ENCODE results near the gene FBXO17. TPM values are rescaled to one million over a fixed set of nuclear protein-coding genes. Genes with fewer than 3 reads are reported as not detected.
"Not testable (repeated sequence)": the region's sequence is repeated elsewhere in the genome, so short reads cannot be mapped to it uniquely, and the experiment has no call there.

Gene FBXO17
- total RNA-seq, 1 experiment from 2014 or later: 8.1 TPM

DNA sequence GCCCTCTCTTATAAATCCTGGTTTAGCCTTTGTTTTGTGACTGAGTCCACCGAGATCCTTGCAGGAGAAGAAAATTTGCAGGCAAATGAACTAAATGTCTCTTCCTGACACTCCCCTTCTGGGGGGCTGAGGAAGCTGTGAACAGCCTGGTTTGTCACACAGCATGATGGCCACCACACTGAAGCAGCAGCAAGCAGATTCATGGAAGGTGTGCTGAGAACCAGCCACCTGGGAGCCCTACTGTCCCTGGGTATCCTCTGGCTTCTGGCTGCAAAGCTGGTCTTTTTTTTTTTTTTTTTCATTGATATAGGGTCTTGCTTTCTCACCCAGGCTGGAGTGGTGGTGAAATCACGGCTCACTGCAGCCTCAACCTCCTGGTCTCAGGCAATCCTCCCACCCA lies 33.6 kb downstream of the FBXO17 start:
- ChIA-PET CTCF (no interaction called here), POLR2A (ENCODE audit: unreplicated experiment) (no interaction called here)
- no peaks in the 10 kb centered on the region for H3K9me2 ChIP-seq (ENCODE audit: insufficient read depth)
- TF ChIP-seq, protein P1, sequence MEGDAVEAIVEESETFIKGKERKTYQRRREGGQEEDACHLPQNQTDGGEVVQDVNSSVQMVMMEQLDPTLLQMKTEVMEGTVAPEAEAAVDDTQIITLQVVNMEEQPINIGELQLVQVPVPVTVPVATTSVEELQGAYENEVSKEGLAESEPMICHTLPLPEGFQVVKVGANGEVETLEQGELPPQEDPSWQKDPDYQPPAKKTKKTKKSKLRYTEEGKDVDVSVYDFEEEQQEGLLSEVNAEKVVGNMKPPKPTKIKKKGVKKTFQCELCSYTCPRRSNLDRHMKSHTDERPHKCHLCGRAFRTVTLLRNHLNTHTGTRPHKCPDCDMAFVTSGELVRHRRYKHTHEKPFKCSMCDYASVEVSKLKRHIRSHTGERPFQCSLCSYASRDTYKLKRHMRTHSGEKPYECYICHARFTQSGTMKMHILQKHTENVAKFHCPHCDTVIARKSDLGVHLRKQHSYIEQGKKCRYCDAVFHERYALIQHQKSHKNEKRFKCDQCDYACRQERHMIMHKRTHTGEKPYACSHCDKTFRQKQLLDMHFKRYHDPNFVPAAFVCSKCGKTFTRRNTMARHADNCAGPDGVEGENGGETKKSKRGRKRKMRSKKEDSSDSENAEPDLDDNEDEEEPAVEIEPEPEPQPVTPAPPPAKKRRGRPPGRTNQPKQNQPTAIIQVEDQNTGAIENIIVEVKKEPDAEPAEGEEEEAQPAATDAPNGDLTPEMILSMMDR (conservative IDR thresholded peaks at IDR 0.05): no peak
- no peak for TF ChIP-seq EZH2 (IDR thresholded peaks at IDR 0.05; ENCODE audit: low read depth)
- no peaks in the 10 kb centered on the region for H4K20me1 ChIP-seq (ENCODE audit: insufficient read depth)
- H3F3A ChIP-seq (ENCODE audit: insufficient read depth, low read depth): 0 out of 2 replicates have a peak, but pooled peaks cover 2% of the 10 kb centered on the region
- no peak overlapping the region for H3K4me3 ChIP-seq
- no peak overlapping the region for H2AFZ ChIP-seq
- no peaks in the 10 kb centered on the region for H3K9me3 ChIP-seq (ENCODE audit: insufficient read depth, low read depth)
- H3K27me3 ChIP-seq (ENCODE audit: insufficient read depth, low read depth): no peaks in the 10 kb centered on the region
- no peak overlapping the region for H3K27ac ChIP-seq
- no peak overlapping the region for H3K4me2 ChIP-seq
- no peak for DNase-seq
- no peaks in the 10 kb centered on the region for H3K36me3 ChIP-seq (ENCODE audit: low read depth)
- H3K4me1 ChIP-seq (replicated peaks; ENCODE audit: insufficient read depth): no peaks in the 10 kb centered on the region
- intact Hi-C loops (cut with micrococcal nuclease; ENCODE audit: unreplicated experiment): no loop called here
- H3K79me2 ChIP-seq (ENCODE audit: low read depth): no peaks in the 10 kb centered on the region
- no TSS peak for BruUV-seq (replicated peaks)

DNA sequence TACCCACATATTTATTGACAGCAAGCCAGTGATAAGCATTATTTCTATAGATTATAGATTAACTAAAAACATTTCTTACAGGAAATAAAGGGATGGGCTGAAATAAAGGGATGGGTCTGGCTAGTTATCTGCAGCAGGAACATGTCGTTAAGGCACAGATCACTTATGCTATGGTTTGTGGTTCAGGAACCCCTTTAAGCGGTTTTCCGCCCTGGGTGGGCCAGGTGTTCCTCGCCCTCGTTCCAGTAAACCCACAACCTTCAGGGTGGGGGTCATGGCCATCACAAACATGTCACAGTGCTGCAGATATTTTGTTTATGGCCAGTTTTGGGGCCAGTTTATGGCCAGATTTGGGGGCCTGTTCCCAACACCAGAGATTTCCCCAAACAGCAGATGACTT lies 34.1 kb downstream of the FBXO17 start:
- H3F3A ChIP-seq (ENCODE audit: insufficient read depth, low read depth); intact Hi-C loops (cut with micrococcal nuclease; ENCODE audit: unreplicated experiment); POLR2A ChIA-PET (ENCODE audit: unreplicated experiment); H4K20me1 ChIP-seq (ENCODE audit: insufficient read depth); H3K9me3 ChIP-seq (ENCODE audit: insufficient read depth, low read depth); H3K27ac ChIP-seq; H3K4me3 ChIP-seq; H3K9me2 ChIP-seq (ENCODE audit: insufficient read depth); DNase-seq; BruUV-seq (replicated peaks); H3K36me3 ChIP-seq (ENCODE audit: low read depth); CTCF ChIA-PET; H2AFZ ChIP-seq; H3K27me3 ChIP-seq (ENCODE audit: insufficient read depth, low read depth); H3K4me2 ChIP-seq; H3K79me2 ChIP-seq (ENCODE audit: low read depth); H3K4me1 ChIP-seq (replicated peaks; ENCODE audit: insufficient read depth): not testable (repeated sequence)

DNA sequence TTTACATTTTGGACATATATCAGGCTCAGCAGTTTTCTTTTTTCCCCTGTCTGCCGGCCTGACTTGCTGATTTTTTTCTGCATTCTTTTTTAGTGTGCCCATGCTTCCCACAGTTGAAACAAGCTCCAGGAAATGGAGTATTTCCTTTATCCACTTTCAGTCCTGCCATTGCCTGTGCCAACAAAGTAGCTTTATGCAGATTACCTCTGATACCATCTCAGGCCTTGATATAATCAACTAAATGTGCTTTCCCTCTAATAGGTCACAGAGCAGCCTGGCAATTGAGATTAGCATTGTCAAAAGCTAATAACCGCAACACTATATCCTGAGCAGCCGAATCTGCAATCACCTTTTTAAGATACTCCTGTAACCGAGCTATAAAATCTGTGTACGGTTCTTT lies 35.6 kb downstream of the FBXO17 start:
- H3K9me3 ChIP-seq (ENCODE audit: insufficient read depth, low read depth): peaks cover 2% of the 10 kb centered on the region; the same call in 1 of the 2 replicates
- H3K27me3 ChIP-seq (ENCODE audit: insufficient read depth, low read depth): no peaks in the 10 kb centered on the region
- DNase-seq: no peak
- no peak for TF ChIP-seq EZH2 (IDR thresholded peaks at IDR 0.05; ENCODE audit: low read depth)
- TF ChIP-seq, protein P1 (conservative IDR thresholded peaks at IDR 0.05): no peak
- H3K79me2 ChIP-seq (ENCODE audit: low read depth): no peaks in the 10 kb centered on the region
- H3K36me3 ChIP-seq (ENCODE audit: low read depth): no peaks in the 10 kb centered on the region
- intact Hi-C loops (cut with micrococcal nuclease; ENCODE audit: unreplicated experiment): no loop called here
- no peak overlapping the region for H2AFZ ChIP-seq
- ChIA-PET POLR2A (ENCODE audit: unreplicated experiment) (interaction anchor here (0.6 kb wide), 2 partner anchors 39 to 134 kb away, joined by 3 to 4 read pairs; no protein-coding TSS in a partner anchor), CTCF (no interaction called here)
- H3K27ac ChIP-seq: no peak overlapping the region
- no peak overlapping the region for H3K4me3 ChIP-seq
- no TSS peak for BruUV-seq (replicated peaks)
- no peak overlapping the region for H3K4me2 ChIP-seq
- H3K9me2 ChIP-seq (ENCODE audit: insufficient read depth): no peaks in the 10 kb centered on the region
- peaks cover 9% of the 10 kb centered on the region; the same call in 1 of the 2 replicates for H3F3A ChIP-seq (ENCODE audit: insufficient read depth, low read depth)
- H3K4me1 ChIP-seq (replicated peaks; ENCODE audit: insufficient read depth): no peaks in the 10 kb centered on the region
- no peaks in the 10 kb centered on the region for H4K20me1 ChIP-seq (ENCODE audit: insufficient read depth)

DNA sequence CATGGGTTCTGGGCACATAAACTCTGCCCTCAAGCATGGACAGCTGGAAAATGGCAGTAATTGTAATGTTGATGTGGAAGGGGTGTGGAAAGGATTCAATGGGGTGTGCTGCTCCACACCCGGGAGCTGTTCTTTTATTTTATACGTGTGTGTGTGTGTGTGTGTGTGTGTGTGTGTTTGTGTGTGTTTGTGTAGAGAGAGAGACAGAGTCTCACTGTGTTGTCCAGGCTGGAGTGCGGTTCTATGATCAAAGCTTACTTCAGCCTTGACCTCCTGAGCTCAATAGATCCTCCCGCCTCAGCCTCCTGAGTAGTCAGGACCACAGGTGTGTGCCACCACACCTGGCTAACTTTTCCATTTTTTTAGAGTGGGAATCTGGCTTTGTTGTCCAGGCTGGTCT lies 42.0 kb downstream of the FBXO17 start:
- Histone ChIP-seq H3K9me3 (ENCODE audit: insufficient read depth, low read depth) (peaks cover 7% of the 10 kb centered on the region; the same call in 1 of the 2 replicates), H3K4me2 (no peak overlapping the region), H3K27me3 (ENCODE audit: insufficient read depth, low read depth) (no peaks in the 10 kb centered on the region), H2AFZ (no peak overlapping the region), H4K20me1 (ENCODE audit: insufficient read depth) (no peaks in the 10 kb centered on the region; the same call in 1 of the 2 replicates), H3K4me1 (replicated peaks; ENCODE audit: insufficient read depth) (peaks cover 17% of the 10 kb centered on the region; the same call in 1 of the 2 replicates), H3K36me3 (ENCODE audit: low read depth) (no peaks in the 10 kb centered on the region), H3K9me2 (ENCODE audit: insufficient read depth) (no peaks in the 10 kb centered on the region), H3K4me3 (no peak overlapping the region), H3K27ac (no peak overlapping the region), H3K79me2 (ENCODE audit: low read depth) (peaks cover 43% of the 10 kb centered on the region), H3F3A (ENCODE audit: insufficient read depth, low read depth) (peaks cover 19% of the 10 kb centered on the region)
- no TSS peak for BruUV-seq (replicated peaks)
- intact Hi-C loops (cut with micrococcal nuclease; ENCODE audit: unreplicated experiment): loop anchor here (5.0 kb wide), 2 partner anchors 201 to 316 kb away; partner anchors contain the start of genes EIF3K and MAP4K1
- no peak for DNase-seq
- TF ChIP-seq, protein P1 (conservative IDR thresholded peaks at IDR 0.05): no peak
- TF ChIP-seq EZH2 (IDR thresholded peaks at IDR 0.05; ENCODE audit: low read depth): no peak
- POLR2A ChIA-PET (ENCODE audit: unreplicated experiment): interaction anchor here (0.6 kb wide), 1 partner anchor 186 kb away, joined by 7 read pairs; no protein-coding TSS in a partner anchor
- CTCF ChIA-PET: interaction anchor here (0.5 kb wide), 1 partner anchor 323 kb away, joined by 5 read pairs; no protein-coding TSS in a partner anchor
